Keratinocyte (primary cell): ENCODE results near the gene THSD7B. TPM values are rescaled to one million over a fixed set of nuclear protein-coding genes. Genes with fewer than 3 reads are reported as not detected.

Experiments
- DNase-seq: peaks from one replicate; pipeline ENCODE4 v3.0.0-alpha.2; 2011; ENCODE audit warnings: low read depth, missing footprints, low spot score
- FAIRE-seq: peaks from 2 replicates; lab custom pipeline; 2011; peaks lifted over from hg19 to GRCh38; lab: Jason Lieb, UNC
- H2AFZ ChIP-seq: 2 replicates; pipeline ENCODE4 v1.6.0; 2012; ENCODE audit warnings: low read length, control low read depth, inconsistent platforms; ENCODE audit not compliant: control insufficient read depth
- H3K27ac ChIP-seq: 2 replicates; pipeline ENCODE4 v1.5.1; 2011; ENCODE audit warnings: low read length; ENCODE audit not compliant: control insufficient read depth, insufficient read depth
- H3K27me3 ChIP-seq: 3 replicates; pipeline ENCODE4 v1.6.0; 2011; ENCODE audit warnings: low read length; ENCODE audit not compliant: control insufficient read depth, insufficient read depth; ENCODE audit errors: extremely low read depth
- H3K36me3 ChIP-seq, 2 experiments: 2 replicates in 1 of 2; 3 replicates in 1 of 2; pipeline ENCODE4 v1.5.1; 2011; ENCODE audit warnings: low read length in 2 of 2, mild to moderate bottlenecking in 1 of 2; ENCODE audit not compliant: control insufficient read depth in 2 of 2, insufficient read depth in 2 of 2; ENCODE audit errors: extremely low read depth in 1 of 2
- H3K4me1 ChIP-seq: 3 replicates; pipeline ENCODE4 v1.5.1; 2011; ENCODE audit warnings: low read length; ENCODE audit not compliant: control insufficient read depth, insufficient read depth; ENCODE audit errors: extremely low read depth
- H3K4me2 ChIP-seq: 3 replicates; pipeline ENCODE4 v1.6.0; 2011; ENCODE audit warnings: low read depth, low read length; ENCODE audit not compliant: control insufficient read depth, insufficient read depth; ENCODE audit errors: extremely low read depth
- H3K4me3 ChIP-seq, 3 experiments: fragments of 200-600 bp in 1 of 3; sonication (generic) in 1 of 3; 2 replicates in 2 of 3; 3 replicates in 1 of 3; pipeline ENCODE4 v1.5.1; 2011 to 2016; ENCODE audit warnings: low read length in 3 of 3, mild to moderate bottlenecking in 3 of 3, control low read depth in 2 of 3, inconsistent platforms in 1 of 3, low read depth in 1 of 3, mixed read lengths in 1 of 3, mixed run types in 1 of 3, moderate library complexity in 1 of 3; ENCODE audit not compliant: control insufficient read depth in 2 of 3, insufficient read depth in 2 of 3; ENCODE audit errors: extremely low read depth in 1 of 3
- H3K79me2 ChIP-seq: 2 replicates; pipeline ENCODE4 v1.6.0; 2012; ENCODE audit warnings: low read length; ENCODE audit not compliant: control insufficient read depth, insufficient read depth
- H3K9ac ChIP-seq: 3 replicates; pipeline ENCODE4 v1.6.0; 2011; ENCODE audit warnings: low read length; ENCODE audit not compliant: control insufficient read depth, insufficient read depth; ENCODE audit errors: extremely low read depth
- H3K9me1 ChIP-seq: 3 replicates; pipeline ENCODE4 v1.6.0; 2011; ENCODE audit warnings: low read length; ENCODE audit not compliant: control insufficient read depth, insufficient read depth; ENCODE audit errors: extremely low read depth
- H3K9me3 ChIP-seq: 2 replicates; pipeline ENCODE4 v1.5.1; 2012; ENCODE audit warnings: low read depth, low read length; ENCODE audit not compliant: control insufficient read depth
- H4K20me1 ChIP-seq: 3 replicates; pipeline ENCODE4 v1.6.0; 2011; ENCODE audit warnings: low read length; ENCODE audit not compliant: control insufficient read depth, insufficient read depth; ENCODE audit errors: extremely low read depth
- CTCF ChIP-seq, 3 experiments: IDR thresholded peaks in 1 of 3; conservative IDR thresholded peaks in 1 of 3; optimal IDR thresholded peaks in 1 of 3; 2 replicates in 2 of 3; 3 replicates in 1 of 3; pipeline versions ENCODE3 to v1.5.1; 2011; ENCODE audit warnings: low read length in 3 of 3, mild to moderate bottlenecking in 3 of 3, moderate library complexity in 2 of 3, control low read depth in 1 of 3, inconsistent platforms in 1 of 3; ENCODE audit not compliant: insufficient read depth in 2 of 3; ENCODE audit errors: extremely low read depth in 1 of 3
- EZH2 ChIP-seq: IDR thresholded peaks from one replicate; pipeline ENCODE4 v1.6.1; 2012; ENCODE audit warnings: inconsistent platforms, mild to moderate bottlenecking, low read length, moderate library complexity
- dilution Hi-C: fragments of 300-500 bp; cut with MboI; formaldehyde crosslinking; loops from one replicate; pipeline ENCODE4 v1.7.0; 2020; ENCODE audit warnings: low sequenced_read_pairs; ENCODE audit not compliant: extremely low pct_ligation_motif_present
- polyA plus RNA-seq, 5 experiments: library from polyadenylated mRNA; depleted of rRNA in 3 of 5; stranded (reverse) in 3 of 5; stranded (forward) in 1 of 5; unstranded in 1 of 5; fragments of >200 nt; gene quantifications; 1 replicate in 1 of 5; 2 replicates in 3 of 5; 3 replicates in 1 of 5; pipeline versions ENCODE4 v1.2.1 to v1.2.3, GENCODE V29; 2011 to 2012; ENCODE audit warnings: missing spikeins in 2 of 5, low read depth in 1 of 5, low replicate concordance in 1 of 5

THSD7B gene
- polyA plus RNA-seq, 1 donor (not counting 4 experiments of a cell fraction or from before 2014, with no cell fraction given), result 0.04 TPM

GRCh38 chr2:137175246-137175645, 409.9 kb downstream of the THSD7B start:
- Histone ChIP-seq H3K27ac (no peak overlapping the region), H3K9me3 (no peaks in the 10 kb centered on the region), H3K4me3 (no peak overlapping the region), H2AFZ (no peak overlapping the region), H3K9me1 (no peaks in the 10 kb centered on the region), H3K4me2 (no peak overlapping the region), H3K27me3 (no peaks in the 10 kb centered on the region), H3K4me1 (peaks cover 24% of the 10 kb centered on the region), H3K9ac (no peak overlapping the region), H4K20me1 (no peaks in the 10 kb centered on the region), H3K79me2 (no peaks in the 10 kb centered on the region), H3K36me3 (no peaks in the 10 kb centered on the region)
- no peak for FAIRE-seq
- no peak for DNase-seq
- TF ChIP-seq CTCF (optimal IDR thresholded peaks at IDR 0.05 in 1 of 3, IDR thresholded peaks at IDR 0.05 in 1 of 3, conservative IDR thresholded peaks at IDR 0.05 in 1 of 3; ENCODE audit: extremely low read depth in 1 of 3, insufficient read depth in 2 of 3, low read length in 3 of 3), result no peak
- no peak for TF ChIP-seq EZH2
- dilution Hi-C loops, result no loop called here

- Histone ChIP-seq H3K9ac (peak overlapping the region; percentile 52), H3K4me3 (peak overlapping the region in 2 of 3 experiments; percentile 5 to 45), H2AFZ (peak overlapping the region; percentile 62), H3K27me3 (no peaks in the 10 kb centered on the region), H3K27ac (peak overlapping the region; percentile 96), H3K36me3 (no peaks in the 10 kb centered on the region), H3K79me2 (no peaks in the 10 kb centered on the region), H3K4me2 (peak overlapping the region; percentile 79), H3K9me3 (no peaks in the 10 kb centered on the region), H3K4me1 (peaks cover 24% of the 10 kb centered on the region), H4K20me1 (no peaks in the 10 kb centered on the region), H3K9me1 (no peaks in the 10 kb centered on the region)
- dilution Hi-C loops, result no loop called here
- TF ChIP-seq EZH2, result no peak
- DNase-seq (peak; percentile 36), FAIRE-seq (peak; percentile 80)
Observed at GRCh38 chr2:137178951-137179377, 413.6 kb downstream of the THSD7B start.

GRCh38 chr2:137179542-137179941, 414.2 kb downstream of the THSD7B start:
- no peak overlapping the region for H2AFZ ChIP-seq
- no peaks in the 10 kb centered on the region for H3K9me1 ChIP-seq
- H3K27ac ChIP-seq, result peak overlapping the region; percentile 96
- peak; percentile 23 for DNase-seq
- H3K36me3 ChIP-seq, result no peaks in the 10 kb centered on the region
- dilution Hi-C loops, result no loop called here
- H3K4me2 ChIP-seq, result peak overlapping the region; percentile 79
- H3K27me3 ChIP-seq, result no peaks in the 10 kb centered on the region
- no peaks in the 10 kb centered on the region for H3K9me3 ChIP-seq
- TF ChIP-seq CTCF (optimal IDR thresholded peaks at IDR 0.05 in 1 of 3, IDR thresholded peaks at IDR 0.05 in 1 of 3, conservative IDR thresholded peaks at IDR 0.05 in 1 of 3; ENCODE audit: extremely low read depth in 1 of 3, insufficient read depth in 2 of 3, low read length in 3 of 3), result no peak
- TF ChIP-seq EZH2, result no peak
- H3K4me3 ChIP-seq, result peak overlapping the region in 1 of 3 experiments; percentile 37
- no peaks in the 10 kb centered on the region for H4K20me1 ChIP-seq
- H3K79me2 ChIP-seq, result no peaks in the 10 kb centered on the region
- peak; percentile 79 for FAIRE-seq
- H3K9ac ChIP-seq, result peak overlapping the region; percentile 52
- peaks cover 24% of the 10 kb centered on the region for H3K4me1 ChIP-seq
